Stimulated activated CD8-positive, alpha-beta memory T cell treated with anti-CD3 and anti-CD28 coated beads, Interleukin-7, amount 100 ng/mL, for 24 hours (primary cell): ENCODE measurements around the gene EFEMP2.

Experiments
- DNase-seq: peaks from one replicate; pipeline ENCODE4 v3.0.0-alpha.2; 2020; ENCODE audit warnings: low read depth

Gene EFEMP2

DNA sequence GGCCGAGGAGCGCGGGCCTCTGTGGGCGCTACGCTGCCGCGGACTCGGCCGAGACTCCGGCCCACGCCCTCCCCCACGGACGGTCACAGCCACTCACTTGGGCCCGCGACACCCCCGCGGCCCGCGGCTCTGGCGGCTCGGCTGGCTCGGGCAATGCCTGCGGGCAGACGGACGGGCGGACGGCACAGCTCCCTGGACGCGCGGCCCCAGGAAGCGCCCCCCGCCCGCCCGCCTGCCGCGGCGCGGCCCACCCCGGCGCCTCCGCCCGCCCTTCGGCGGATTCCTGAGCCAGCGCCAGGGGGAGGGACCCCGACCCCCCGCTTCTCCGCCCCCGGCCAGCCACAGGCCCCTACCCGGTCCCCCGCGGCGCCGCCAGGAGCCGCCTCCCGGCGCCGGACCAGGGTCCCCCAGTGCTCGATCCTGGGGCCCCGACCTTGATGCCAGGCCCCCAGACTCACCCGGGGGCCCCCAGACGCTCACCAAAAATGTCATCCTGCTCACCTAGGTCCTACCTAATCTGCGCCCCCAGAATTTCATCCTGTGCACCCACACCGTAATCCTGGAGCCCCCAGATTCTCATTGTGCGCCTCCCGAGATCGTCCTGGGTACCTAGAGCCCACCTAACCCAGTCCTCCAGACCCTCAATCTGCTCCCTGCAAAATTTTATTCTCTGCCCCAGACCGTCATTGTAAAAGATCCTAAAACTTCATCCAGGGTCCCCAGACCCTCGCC, at the start of gene EFEMP2:
TSS of gene EFEMP2 (minus strand) at position 215 of the 732 bp plus-strand sequence. CDS start 446 bp downstream, outside the sequence.
- no peak for DNase-seq

DNA sequence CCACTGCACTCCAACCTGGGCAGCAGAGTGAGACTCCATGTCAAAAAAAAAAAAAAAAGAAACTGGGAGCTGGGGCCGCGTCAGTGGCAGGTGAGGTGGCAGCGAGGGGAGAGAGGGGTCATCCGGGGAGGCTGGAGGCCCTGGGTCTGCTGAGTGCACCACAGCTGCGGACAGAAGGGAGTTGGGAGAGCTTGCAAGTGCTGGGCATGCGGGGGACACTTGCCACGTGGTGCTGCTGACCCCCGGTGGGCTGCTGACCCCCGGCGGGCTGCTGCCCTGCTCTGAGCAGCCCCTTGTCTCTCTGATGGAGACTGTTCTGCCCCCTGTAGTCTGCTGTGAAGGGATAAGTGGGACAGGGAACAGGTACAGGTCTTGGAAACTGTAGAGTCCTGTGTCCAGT, 49.3 kb upstream of the EFEMP2 start:
- no peak for DNase-seq

DNA sequence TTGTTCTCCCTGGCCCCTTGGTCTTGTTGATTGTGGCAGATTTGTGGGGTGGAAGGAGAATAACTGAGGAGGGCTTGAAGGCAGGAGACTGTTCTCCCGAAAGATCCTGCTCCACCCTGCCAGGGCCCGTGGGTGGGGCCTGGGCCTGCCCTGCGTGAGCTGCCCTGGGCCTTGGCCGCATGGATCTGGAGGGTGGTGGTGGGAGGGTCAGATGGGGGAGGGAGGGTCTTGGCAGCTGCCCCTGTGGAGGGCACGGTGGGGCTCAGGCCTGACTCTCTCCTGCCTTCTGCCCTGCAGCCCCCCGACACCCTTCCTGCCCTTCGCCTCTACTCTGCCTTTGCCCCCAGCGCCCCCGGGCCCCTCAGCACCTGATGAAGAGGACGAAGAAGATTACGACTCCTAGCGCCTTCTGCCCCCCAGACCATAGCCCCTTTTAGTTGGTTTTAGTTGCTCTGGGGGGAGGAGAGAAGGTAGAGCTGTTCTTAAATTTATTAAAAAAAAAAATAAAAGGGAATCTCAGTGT, 48.5 kb upstream of the EFEMP2 start:
- DNase-seq, result no peak

DNA sequence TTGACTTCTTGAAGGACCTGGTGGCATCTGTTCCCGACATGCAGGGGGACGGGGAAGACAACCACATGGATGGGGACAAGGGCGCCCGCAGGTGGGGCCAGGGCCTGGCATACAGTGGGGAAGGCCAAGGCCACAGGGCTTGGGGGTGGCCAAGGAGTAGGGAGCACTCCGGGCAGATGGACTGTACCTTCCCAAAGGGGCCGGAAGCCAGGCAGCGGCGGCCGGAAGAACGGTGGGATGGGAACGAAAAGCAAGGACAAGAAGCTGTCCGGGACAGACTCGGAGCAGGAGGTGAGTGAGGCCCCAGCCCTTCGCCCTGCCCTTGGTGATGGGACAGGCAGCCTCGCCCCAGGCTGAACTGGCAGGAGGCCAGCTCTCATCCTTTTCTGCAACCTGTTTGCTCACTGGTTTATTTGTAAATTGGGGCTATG, 47.8 kb upstream of the EFEMP2 start:
- DNase-seq, result no peak

DNA sequence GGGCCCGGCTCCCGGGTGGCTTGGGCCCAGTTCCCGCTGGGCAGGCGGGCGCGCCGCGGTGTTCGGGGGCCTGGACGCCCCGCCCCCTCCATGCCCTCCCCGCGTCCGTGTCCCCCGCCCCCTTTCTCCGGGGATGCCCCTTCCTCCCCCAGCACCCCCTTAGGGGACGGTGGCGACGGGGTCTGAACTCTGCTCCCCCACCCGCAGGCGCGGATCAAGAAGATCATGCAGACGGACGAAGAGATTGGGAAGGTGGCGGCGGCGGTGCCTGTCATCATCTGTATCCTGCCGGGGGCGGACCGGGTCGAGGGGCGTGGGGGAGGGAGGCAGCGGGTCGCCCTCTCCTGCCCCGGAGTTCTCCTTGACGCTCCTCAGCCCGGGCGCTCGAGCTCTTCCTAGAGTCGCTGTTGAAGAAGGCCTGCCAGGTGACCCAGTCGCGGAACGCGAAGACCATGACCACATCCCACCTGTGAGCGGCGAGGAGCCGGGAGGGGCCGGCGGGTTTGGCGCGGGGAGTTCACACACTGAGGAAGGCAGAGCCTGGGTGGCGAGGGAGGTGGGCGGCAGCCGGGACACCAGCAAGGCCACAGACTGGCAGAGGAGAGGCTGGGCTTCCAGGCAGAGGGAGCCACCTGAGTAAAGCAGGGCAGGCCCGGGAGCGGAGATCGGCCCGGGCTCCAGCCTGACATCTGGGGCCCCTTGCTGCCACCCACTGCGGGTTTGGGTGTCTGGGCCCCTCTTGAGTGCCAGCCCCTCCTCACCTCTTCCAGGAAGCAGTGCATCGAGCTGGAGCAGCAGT, 47.2 kb upstream of the EFEMP2 start:
- DNase-seq, result no peak

DNA sequence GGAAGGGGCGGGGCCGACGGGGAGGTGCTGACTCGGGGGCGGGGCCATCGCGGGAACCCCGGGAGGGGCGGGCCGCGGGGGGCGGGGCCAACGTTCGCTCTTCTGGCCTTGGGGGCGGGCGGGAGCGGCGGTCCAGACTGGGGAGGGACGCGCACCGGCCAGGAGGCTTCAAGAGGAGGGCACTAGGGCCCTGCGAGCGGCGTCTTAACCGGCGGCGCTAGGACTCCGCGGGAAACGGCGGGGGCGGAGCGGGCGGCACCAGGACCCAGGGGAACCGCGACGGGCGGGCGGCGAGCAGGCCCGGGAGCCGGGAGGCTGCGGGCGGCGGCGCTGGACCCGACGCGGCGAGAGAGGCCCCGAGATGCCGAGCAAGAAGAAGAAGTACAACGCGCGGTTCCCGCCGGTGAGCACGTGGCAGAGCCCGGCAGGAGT, 46.6 kb upstream of the EFEMP2 start, which contains the start of gene DRAP1:
TSS of gene DRAP1 (plus strand) at position 286 of the 432 bp plus-strand sequence. CDS start at position 362, 76 bp downstream.
- peak; percentile 98 for DNase-seq

DNA sequence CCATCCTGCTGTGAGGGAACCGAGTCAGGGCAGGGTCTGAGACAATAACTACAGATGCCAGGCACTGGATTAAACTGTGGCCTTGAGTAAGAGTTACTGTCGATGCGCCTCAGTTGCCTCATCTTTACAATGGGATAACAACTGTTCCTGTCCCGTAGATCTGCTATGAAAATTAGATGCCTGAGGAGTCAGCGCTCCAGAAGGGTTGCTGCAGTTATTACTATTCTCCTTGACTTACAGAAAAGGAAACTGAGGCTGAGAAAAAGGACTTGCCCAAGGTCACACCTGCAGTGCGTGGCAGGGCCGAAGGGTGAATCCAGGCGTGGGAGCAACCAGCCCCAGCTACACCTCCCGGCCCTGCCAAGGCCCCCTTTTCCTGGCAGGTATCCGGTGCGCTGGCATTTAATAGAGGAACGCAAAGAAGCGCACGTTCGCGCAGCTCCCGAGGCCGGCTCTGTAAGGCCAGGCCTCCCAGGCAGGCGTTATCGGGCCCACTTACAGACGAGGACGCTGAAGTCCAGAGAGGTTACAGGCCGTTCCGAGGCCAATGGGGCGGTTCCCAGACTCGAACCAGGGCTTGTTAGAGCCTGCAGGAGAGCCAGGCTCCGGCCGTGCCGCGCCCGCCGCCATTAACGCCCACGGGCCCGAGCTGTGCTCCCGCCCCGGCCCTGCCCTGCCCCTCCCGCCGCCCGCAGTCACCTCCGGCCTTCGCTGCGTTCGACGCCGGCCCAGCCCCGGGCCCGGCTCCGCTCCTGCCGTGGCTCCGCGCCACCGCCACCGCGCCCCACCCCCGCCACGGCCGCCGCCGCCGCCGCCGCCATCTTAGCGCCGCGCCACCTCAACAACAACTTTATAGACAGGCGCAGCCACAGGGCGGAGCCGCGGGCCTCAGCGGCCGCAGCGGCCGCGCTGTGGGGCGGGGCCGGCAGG, 45.9 kb upstream of the EFEMP2 start, which contains the start of gene C11orf68:
TSS of gene C11orf68 (minus strand) at position 852 of the 930 bp plus-strand sequence. CDS start at position 821, 31 bp downstream.
- no peak for DNase-seq

DNA sequence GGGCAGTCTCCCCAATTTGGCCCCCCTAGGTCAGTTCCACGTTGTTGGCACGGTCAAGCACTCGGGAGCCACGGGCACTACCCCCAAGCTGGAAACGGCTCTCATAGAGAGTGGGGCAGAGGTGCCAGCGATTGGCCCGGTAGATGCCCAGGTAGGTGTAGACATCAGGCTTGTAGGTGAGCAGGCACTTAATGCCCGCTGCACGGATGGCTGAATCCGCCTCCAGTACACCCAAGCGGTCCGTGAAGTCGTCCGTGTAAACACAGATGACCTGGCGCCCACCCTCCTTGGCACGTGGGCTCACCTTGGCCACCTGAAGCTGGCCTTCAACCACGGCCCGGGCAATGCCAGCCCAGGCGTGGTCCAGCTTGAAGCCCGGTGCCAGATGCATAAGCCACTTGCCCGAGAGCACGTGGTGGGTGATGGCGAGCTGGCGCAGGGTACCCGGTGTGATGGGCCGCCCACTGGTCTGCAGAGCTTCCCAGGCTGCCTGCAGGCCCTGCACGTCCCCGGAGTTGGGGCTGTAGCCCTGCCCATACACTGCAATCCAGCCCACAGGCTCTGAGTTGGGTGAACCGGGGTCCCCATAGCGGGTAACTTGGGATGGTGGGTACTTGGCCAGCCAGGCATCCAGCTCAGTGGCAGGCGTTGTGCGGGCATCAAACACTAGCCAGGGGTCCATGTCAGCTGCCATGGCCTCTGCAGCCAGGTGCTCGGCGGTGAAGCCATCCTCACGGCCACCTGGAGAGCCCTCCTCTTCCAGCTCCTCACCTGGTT, 45.0 kb upstream of the EFEMP2 start:
- DNase-seq, result no peak

DNA sequence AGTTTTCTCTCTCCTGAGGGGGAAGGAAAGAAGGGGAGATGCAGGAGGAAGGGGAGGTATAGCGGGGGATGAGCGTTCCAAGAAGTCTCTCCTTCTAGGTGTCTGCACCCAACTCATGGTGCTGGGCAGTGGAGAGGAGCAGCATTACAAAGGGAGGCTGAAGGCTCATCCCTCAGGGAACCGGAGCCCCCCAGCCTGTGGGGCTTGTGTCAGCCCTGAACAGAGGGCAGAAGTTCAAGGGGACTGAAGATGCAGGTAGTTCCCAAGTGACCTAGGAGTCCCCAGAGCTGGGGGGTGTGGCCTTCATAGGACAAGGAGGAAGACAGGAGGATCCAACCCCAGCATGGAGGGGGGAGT, 44.5 kb upstream of the EFEMP2 start:
- no peak for DNase-seq

DNA sequence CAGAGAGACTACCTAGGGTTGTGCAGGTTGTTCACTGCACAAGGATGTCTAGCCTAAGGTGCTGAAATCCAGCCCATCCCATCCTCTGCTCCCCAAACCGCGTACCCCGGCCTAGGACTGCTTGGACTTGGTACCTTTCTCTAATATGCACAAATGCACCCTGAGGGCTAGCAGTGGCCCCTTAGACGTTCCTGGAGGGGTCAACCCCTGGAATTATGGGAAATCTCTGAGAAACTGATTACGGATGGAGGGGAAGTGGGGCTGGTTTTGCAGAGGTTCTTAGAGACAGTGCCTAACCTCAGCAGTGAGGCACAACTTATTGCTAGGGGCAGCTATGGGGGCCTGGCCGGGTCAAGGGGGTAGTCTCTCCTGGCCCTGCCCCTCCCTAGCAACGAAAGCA, 43.8 kb upstream of the EFEMP2 start:
- no peak for DNase-seq

DNA sequence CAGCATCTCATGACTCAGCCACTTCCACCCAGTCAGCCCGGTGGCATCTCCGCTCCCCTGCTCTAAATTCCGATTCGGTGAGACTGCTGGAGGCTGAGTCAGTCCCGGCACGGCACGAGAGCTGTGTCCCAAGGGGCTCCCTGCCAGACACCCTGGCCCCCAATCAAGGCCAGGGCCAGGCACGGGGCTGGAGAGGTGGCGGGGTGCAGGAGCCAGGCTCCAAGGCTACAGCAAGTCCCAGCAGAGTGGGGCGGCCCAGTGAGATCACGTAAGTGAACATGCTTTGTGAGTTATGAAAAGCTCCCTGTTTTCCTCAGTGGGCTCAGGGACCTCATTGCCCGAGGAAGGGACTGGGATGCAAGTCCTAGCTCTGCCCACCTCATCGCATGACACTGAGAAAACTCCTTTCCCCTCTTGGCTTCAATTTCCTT, 43.2 kb upstream of the EFEMP2 start:
- DNase-seq, result no peak

DNA sequence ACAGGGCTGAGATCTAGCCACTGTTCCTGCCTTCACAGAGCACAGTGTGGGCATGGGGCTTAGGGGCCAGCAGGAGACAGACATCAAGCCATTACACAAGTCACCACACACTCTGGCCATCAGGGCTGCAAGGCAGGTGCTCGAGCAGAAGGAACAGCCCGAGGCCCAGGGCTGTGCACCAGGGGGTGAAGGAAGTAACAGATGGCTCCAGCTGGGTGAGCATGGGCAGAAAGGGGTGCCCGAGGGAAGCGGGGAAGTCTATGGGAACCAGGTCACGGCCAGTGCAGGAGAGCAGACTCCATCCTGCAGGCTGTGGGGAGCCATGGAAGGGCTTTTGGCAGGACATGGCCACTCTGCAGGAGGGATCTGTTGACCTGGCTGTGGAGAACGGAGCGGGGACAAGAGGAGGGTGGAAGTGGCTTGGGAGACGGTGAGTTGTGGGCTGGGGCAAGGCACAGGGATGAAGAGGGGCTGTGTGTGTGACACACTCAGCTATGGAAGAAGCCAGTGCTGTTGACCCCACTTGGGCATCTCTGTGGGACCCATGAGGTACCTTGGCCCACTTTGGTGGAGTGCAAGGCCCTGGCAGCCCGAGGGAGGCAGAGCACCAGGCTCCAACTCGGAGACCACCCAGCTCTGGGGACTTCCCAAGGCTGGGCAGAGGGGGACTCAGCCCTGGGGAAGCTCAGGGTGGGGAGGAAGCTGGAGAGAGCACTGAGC, 42.7 kb upstream of the EFEMP2 start:
- DNase-seq, result no peak

DNA sequence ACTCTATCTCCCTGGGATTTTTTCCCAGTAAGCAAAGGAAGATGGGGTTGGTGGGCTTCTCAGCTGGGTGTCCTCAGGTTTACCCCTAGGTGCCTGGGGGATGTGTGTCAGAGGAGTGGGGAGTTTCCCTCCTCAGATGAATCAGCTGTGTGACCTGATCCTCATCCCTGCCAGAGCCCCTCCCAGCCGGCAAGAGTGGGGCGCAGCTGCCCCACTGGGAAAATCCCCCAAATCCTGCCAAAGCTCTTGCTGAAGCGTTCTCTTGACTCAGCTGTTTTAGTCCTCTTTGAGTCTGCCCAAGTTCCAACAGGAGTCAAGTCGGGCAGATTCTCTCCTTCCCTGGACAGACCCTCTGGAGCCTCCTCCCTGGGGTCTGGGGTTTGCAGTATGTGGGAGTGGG, 40.2 kb upstream of the EFEMP2 start:
- DNase-seq, result no peak

DNA sequence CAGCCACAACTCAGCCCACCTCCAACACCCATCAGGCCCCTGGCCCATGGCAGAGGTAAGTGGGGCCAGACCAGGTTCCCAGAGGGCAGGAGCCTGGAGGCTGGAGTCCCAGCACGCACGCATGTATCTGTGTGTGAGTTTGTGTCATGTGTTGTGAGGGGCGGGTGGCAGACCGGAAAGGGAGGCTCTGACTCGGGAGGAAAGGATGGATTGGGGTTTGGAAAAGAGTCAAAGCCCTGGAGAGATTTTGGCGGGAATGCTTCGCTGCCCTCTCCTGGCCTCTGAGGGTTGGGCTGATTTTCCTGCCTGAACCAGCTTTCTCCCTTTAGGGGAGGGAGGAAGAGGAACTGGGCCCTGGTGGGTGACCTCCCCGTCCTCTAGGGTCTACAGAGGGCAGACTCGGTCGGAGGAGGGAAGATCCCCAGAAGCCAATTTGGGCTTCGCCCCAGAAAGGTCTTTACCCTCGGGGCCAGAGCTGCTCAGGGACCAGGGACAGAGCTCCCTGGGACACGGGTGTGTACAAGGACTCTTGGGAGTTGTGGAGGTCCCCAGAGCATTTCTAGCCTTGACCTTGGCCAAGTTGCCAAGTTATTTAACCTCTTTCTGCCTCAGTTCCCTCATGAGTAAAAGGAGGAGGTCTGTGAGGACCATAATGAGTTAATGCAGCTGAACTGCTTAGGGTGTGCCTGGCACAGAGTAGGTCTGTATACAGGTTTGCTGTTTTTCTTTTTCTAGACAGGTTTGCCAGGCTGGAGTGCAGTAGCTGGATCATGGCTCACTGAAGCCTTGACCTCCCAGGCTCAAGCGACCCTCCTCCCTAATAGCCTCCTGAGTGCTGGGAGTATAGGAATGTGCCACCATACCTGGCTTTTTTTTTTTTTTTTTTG, 39.3 kb upstream of the EFEMP2 start:
- no peak for DNase-seq

DNA sequence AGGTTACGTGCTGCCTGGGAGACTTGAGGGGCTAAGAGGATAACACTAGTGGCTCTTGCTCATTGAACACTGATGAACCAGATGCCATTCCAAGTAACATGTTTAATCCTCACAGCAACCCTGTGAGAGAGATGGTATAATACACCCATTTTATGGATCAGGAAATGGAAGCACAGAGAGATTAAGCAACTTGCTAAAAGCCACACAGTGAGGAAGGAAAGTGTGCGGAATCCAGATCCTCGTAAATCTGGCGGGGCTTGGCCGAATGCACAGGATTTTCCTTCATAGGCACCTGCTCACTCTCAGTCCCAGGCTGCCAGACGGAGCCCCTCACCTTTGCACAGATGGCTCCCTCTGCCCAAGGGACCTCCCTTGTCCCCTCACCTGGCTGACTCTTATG, 35.3 kb upstream of the EFEMP2 start:
- no peak for DNase-seq

DNA sequence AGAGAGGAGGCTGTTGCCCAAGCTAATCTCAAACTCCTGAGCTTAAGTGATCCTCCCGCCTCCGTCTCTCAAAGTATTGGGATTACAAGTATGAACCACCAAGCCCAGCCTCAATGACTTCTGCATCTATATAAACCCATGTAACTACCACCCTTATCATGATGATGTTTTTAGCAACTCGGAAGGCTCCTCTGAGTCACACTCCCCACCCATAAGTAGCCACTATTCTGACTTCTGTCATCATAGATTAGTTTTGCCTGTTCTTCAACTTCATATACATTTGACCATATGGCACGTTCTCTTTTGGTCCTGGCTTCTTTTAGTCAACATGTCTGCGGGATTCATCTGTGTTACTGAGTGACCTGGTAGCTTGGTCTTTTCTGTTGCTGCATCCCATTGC, 34.0 kb upstream of the EFEMP2 start:
- DNase-seq, result no peak

DNA sequence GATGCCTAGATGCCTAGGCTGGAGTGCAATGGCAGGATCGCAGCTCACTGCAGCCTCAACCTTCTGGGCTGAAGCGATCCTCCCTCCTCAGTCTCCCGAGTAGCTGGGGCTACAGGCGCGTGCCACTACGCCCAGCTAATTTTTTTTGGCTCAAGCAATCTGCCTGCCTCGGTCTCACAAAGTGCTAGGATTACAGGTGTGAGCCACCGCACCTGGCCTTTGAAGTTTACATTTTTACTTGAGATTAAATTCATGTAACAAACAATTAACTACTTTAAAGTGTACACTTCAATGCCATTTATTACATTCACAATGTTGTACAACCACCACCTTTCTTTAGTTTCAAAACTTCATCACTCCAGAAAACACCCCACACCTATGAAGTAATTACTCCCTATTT, 31.1 kb upstream of the EFEMP2 start:
- no peak for DNase-seq

DNA sequence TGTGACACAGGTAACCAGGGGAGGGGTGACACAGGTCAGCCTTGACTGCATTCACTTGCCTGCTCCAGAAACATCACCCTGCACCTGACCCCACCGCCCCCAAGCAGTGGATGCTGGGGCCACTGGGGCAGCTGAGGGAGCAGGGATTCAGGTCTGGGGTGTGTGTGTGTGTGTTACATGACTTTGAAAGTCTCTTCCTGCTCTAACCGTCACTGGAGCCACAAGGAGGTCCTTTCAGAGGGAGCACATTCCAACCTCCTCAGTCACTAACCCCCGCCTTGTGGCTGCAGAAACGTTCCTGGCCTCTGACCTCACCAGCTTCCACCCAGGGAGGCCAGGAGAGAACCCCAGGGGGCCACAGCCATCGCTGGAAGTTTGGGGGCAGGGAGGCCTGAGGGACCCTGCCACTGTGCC, 30.5 kb upstream of the EFEMP2 start:
- no peak for DNase-seq

DNA sequence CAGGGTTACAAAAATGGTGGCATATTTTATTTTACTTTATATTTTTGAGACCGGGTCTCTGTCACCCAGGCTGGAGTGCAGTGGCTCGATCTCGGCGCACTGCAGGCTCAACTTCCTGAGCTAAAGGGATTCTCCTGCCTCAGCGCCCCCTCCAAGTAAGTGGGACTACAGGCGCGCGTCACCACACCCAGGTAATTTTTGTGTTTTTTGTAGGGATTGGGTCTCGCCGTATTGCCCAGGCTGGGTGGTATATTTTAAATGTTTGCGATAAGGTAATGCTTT, 28.2 kb upstream of the EFEMP2 start:
- DNase-seq, result no peak
